Neural cell (in vitro differentiated cells): ENCODE measurements around the gene INPP5E.

Experiments used
- EP300 ChIP-seq: fragments of 450-650 bp; conservative IDR thresholded peaks from 2 replicates; pipeline ENCODE4 v1.6.1; 2014; ENCODE audit warnings: antibody characterized with exemption, mild to moderate bottlenecking, moderate library complexity; ENCODE audit not compliant: poor library complexity, severe bottlenecking
- TF ChIP-seq, protein P1 (sequence below): fragments of 450-650 bp; IDR thresholded peaks from 2 replicates; pipeline ENCODE4 v1.5.1; 2014; ENCODE audit warnings: antibody characterized with exemption, mild to moderate bottlenecking, moderate library complexity; ENCODE audit not compliant: poor library complexity, severe bottlenecking

DNA sequence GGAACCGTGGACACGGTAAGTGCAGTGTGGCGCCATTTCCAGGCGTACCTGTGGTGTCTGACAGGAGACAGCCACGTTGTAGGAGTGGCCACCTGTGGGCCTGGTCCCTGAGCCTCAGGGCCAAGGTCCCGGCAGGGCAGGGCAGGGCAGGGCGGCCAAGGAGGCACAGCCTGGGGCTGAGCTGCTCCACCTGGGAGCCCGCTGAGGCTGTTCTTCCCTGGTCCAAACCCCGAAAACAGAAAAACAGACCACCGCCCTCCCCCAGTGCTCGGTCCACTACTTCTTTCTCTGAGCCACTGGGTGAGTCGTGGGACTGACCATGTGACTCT lies 20.6 kb downstream of the INPP5E start:
- TF ChIP-seq, protein P1, sequence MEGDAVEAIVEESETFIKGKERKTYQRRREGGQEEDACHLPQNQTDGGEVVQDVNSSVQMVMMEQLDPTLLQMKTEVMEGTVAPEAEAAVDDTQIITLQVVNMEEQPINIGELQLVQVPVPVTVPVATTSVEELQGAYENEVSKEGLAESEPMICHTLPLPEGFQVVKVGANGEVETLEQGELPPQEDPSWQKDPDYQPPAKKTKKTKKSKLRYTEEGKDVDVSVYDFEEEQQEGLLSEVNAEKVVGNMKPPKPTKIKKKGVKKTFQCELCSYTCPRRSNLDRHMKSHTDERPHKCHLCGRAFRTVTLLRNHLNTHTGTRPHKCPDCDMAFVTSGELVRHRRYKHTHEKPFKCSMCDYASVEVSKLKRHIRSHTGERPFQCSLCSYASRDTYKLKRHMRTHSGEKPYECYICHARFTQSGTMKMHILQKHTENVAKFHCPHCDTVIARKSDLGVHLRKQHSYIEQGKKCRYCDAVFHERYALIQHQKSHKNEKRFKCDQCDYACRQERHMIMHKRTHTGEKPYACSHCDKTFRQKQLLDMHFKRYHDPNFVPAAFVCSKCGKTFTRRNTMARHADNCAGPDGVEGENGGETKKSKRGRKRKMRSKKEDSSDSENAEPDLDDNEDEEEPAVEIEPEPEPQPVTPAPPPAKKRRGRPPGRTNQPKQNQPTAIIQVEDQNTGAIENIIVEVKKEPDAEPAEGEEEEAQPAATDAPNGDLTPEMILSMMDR, result no peak
- TF ChIP-seq EP300, result no peak
